ENCODE results near the gene CCNY.

GRCh38 chr10:35508647-35509046 lies 172.3 kb downstream of the CCNY start:
- TF ChIP-seq CTCF (IDR thresholded peaks at IDR 0.05) = no peak
- no peak for TF ChIP-seq POLR2A (IDR thresholded peaks at IDR 0.05)
